Activated gamma-delta T cell treated with Interleukin-2 at 50 U/mL for 16 hours (primary cell): ENCODE results near the gene PBXIP1.
"Not testable (repeated sequence)": the region's sequence is repeated elsewhere in the genome, so short reads cannot be mapped to it uniquely, and the experiment has no call there.

Experiments used
- DNase-seq: peaks from one replicate; pipeline ENCODE4 v3.0.0-alpha.2; 2020

The PBXIP1 gene

GRCh38 chr1:154935749-154936554, 19.9 kb downstream of the PBXIP1 start:
- DNase-seq = no peak

GRCh38 chr1:154934358-154934948, 21.4 kb downstream of the PBXIP1 start:
- no peak for DNase-seq

DNA sequence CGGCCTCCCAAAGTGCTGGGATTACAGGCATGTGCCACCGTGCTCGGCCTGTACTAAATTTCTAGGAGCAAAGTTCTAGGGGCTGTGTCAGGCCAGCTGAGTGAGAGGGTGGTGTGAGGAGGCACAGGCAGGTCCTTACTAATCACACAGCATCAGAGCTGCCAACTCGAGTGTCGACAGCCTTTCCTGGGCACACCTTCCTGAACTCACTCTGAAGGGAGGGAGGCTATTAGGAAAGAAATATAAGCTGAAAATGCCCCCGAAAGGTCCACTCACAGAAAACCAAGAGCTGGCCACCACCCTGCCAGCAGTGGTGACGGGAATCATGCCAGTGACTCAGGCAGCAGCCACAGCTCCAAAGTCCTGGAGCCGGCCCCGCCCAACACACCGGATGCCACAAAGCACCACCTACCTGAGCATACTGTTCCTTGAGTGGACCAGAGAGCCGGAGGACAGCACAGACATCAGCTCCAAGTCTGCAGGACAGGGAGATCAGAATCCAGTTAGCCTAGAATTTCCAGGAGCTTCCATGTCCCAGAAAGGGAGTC, 23.9 kb downstream of the PBXIP1 start:
- no peak for DNase-seq

GRCh38 chr1:154926201-154926600, 29.7 kb downstream of the PBXIP1 start:
- no peak for DNase-seq

DNA sequence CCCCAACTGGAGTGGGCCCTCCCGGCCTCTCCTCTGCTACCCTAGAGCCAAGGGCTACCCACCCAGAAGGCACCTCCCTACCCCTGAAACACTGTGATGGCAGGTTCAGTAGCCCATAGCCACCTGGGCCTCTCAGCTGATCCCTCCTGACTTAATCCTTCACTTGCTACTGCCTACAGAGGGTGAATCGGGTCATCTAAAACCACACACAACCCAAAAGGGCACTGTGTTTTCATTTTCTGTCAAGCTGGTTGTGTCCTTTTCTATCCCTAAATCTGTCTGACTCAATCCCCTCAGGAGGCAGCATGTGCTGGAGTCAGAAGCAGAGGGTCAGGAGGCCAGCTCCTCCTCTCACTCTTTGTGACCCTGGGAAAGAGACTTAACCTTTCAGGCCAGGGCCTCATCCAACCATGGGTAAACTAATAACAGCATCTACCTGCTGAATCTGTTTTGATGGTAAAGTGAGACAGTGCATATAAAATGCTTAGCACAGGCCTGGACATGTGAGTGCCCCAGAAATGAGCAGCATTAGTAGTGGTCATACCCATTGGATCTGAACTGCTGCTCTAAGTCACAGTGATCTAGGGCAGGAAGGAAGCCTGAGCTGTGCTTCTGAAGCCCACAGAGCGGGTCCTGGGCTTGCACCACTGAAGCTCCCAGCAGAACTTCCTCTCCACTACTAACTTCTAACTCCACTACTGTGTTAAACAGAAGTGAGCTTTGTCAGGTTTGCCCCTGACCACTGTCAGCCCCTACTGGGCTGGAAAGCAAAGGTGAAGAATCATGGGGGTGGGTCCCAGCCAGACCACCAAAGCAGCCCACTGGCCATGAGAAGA, 30.3 kb downstream of the PBXIP1 start:
- no peak for DNase-seq

GRCh38 chr1:154923695-154924094, 32.2 kb downstream of the PBXIP1 start:
- DNase-seq = no peak

GRCh38 chr1:154913273-154913672, 42.6 kb downstream of the PBXIP1 start:
- DNase-seq = no peak

GRCh38 chr1:154912755-154913154, 43.1 kb downstream of the PBXIP1 start:
- DNase-seq = no peak

GRCh38 chr1:154911691-154912550, 44.0 kb downstream of the PBXIP1 start:
- DNase-seq = no peak

GRCh38 chr1:154910851-154911250, 45.0 kb downstream of the PBXIP1 start:
- DNase-seq = no peak

DNA sequence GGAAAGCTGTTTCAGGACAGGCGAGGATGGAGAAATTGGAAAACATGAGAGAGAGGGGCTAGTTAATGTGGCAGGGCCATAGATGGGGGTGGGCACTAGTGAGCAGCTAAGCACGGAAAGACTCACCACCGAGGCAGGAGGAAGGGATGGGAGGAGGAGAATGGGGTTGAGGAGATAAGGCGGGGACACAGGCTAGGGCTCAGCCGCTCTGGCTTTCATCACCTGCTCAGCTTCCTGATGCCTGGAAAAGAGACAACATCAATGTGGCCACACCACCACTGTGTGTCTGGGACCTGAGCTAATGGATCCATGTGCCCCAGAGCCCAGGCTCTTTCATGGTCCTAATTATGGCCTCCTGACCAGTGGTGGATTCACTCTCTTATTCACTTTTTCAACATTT, 47.0 kb downstream of the PBXIP1 start:
- DNase-seq = no peak

GRCh38 chr1:154908129-154908528, 47.8 kb downstream of the PBXIP1 start:
- not testable (repeated sequence) for DNase-seq

GRCh38 chr1:154906621-154907081, 49.2 kb downstream of the PBXIP1 start:
- no peak for DNase-seq

DNA sequence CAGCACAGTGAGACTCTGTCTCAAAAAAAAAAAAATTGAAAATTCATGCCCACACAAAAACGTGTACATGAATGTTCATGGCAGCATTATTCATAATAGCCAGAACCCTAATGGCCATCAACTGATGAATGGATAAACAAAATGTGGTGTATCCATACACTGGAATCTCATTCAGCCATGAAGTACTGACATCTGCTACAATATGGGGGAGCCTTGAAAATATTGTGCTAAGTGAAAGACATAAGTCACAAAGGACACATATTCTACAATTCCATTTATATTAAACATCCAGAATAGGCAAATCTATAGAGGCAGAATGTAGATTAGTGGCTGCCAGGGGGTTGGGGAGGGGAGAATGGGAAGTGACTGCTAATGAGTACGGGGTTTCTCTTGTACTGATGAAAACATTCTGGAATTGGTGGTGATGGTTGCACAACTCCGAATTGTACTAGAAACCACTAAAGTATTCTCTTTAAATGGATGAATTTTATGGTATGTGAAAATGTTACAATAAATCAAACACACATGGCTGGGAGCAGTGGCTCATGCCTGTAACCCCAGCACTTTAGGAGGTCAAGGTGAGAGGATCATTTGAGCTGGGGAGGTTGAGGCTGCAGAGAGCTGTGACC, 52.8 kb downstream of the PBXIP1 start:
- no peak for DNase-seq

- no peak for DNase-seq
Observed at GRCh38 chr1:154901591-154901990, 54.3 kb downstream of the PBXIP1 start.

DNA sequence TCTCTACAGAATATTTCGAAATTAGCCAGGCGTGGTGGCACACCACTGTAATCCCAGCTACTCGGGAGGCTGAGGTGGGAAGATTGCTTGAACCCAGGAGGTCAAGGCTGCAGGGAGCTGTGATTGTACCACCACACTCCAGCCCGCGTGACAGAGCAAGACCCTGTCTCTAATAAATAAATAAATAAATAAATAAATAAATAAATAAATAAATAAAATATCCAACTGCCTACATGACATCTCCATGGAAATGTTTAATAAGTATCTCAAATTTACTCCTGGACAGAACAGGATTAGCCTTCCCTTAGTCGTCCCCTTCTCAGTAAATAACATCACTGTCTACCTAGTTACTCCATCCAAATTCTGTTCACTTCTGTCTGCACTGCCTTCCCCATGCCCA, 56.9 kb downstream of the PBXIP1 start:
- DNase-seq = no peak

GRCh38 chr1:154896771-154897286, 59.1 kb downstream of the PBXIP1 start:
- no peak for DNase-seq

DNA sequence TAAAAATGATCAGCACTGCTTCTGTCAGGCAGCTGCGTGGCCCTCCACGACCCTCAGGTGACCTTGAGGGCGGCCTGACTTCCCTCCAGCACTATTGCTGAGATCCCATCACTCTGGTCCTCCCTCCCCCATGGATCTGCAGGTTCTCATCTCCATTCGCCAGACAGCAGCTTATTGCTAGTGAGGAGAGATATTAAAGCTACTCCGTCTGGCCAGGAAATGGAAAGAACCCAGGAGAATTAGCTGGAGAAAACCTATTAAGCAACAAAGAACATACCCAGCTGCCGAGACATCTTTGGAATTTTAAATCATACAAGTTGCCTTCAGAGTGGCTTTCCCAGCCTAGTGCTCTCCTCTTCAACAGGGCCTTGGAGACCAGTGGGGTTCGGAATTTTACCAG, 60.1 kb downstream of the PBXIP1 start:
- no peak for DNase-seq
